ENCODE measurements around the gene TMEM259. TPM values are rescaled to one million over a fixed set of nuclear protein-coding genes. Genes with fewer than 3 reads are reported as not detected.

Gene TMEM259
- total and polyA plus RNA-seq, 2 of the 13 experiments (the other 11 are each of a cell fraction or from before 2014, with no cell fraction given): 64.7 to 164 TPM

DNA sequence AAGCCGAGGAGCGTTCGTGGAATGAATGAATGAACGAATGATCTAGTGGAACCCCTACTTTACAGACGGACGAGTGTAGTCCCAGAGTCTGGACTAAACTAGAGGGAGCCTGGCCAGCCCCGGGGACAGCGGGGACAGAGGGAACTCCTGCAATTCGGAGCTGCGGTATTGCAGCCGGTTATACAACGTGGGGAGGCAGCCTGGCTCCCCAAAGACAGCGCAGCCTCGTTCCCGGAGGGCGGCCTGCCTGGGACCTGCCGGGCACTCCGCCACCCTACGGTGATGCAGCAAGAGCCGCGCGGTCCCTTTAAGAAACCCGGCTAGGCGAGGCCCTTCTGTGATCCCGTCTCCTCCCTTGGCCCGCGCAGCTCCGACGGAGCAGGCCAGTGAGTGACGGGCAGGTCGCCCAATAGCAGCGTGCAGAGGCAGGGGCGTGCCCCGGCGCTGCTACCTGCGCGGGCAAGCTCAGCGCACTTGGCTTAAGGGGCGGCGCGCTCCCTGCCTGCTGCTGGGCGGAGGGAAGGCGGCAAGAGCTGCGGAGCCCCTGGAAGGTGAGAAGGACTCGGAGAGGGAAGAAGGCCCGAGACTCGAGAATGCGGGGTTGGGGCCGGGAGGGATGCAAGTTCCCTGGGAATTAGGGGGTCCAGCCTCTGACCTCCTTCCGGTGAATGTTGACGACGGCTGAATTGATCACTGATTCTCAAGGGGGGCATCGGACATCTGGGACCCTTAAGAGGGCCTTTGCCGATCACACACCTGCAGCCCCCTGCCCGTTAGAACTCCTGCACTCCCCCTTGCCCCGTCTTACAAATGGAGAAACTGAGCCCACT, 18.9 kb upstream of the TMEM259 start, which contains the start of gene ABCA7 (continued):
- TF ChIP-seq GABPA (IDR thresholded peaks at IDR 0.05; ENCODE audit: low read depth, low read length) (no peak; the same call in 1 of the 2 replicates), GABPA (CRISPR knock-in tag; IDR thresholded peaks at IDR 0.05; ENCODE audit: low read depth) (peak; percentile 58), ZNF572 (CRISPR knock-in tag; IDR thresholded peaks at IDR 0.05) (no peak), ONECUT2 (CRISPR knock-in tag; IDR thresholded peaks at IDR 0.05) (no peak), GTF3A (CRISPR knock-in tag; conservative IDR thresholded peaks at IDR 0.05) (no peak), ZBTB7B (CRISPR knock-in tag; IDR thresholded peaks at IDR 0.05) (no peak), SRY (CRISPR knock-in tag; IDR thresholded peaks at IDR 0.05) (no peak), ZNF34 (CRISPR knock-in tag; IDR thresholded peaks at IDR 0.05; ENCODE audit: borderline replicate concordance) (no peak), ZNF660 (CRISPR knock-in tag; IDR thresholded peaks at IDR 0.05; ENCODE audit: borderline replicate concordance, low read depth) (no peak), KAT2B (IDR thresholded peaks at IDR 0.05; ENCODE audit: borderline replicate concordance, low read depth, low read length) (no peak), REL (CRISPR knock-in tag; conservative IDR thresholded peaks at IDR 0.05) (0 out of 2 replicates have a peak, but pooled peaks have one; percentile 74), RFXANK (CRISPR knock-in tag; IDR thresholded peaks at IDR 0.05) (no peak), SOX5 (CRISPR knock-in tag; IDR thresholded peaks at IDR 0.05; ENCODE audit: borderline replicate concordance) (no peak), ZEB1 (IDR thresholded peaks at IDR 0.05; ENCODE audit: insufficient replicate concordance, low read depth) (peak; percentile 37), GATA4 (IDR thresholded peaks at IDR 0.05; ENCODE audit: borderline replicate concordance, low read depth) (no peak), NFE2L1 (CRISPR knock-in tag; IDR thresholded peaks at IDR 0.05; ENCODE audit: borderline replicate concordance) (no peak), ZNF703 (CRISPR knock-in tag; IDR thresholded peaks at IDR 0.05; ENCODE audit: borderline replicate concordance) (no peak), ZNF10 (CRISPR knock-in tag; IDR thresholded peaks at IDR 0.05; ENCODE audit: borderline replicate concordance, low read depth) (no peak), SRSF1 (optimal IDR thresholded peaks at IDR 0.05; ENCODE audit: low read depth, low read length) (no peak), POGZ (CRISPR knock-in tag; IDR thresholded peaks at IDR 0.05) (no peak), ZNF432 (CRISPR knock-in tag; IDR thresholded peaks at IDR 0.05; ENCODE audit: borderline replicate concordance) (no peak), MED1 (CRISPR knock-in tag; IDR thresholded peaks at IDR 0.05) (peak; percentile 27; the same call in 1 of the 2 replicates), FOXC1 (CRISPR knock-in tag; IDR thresholded peaks at IDR 0.05; ENCODE audit: borderline replicate concordance) (0 out of 2 replicates have a peak, but pooled peaks have one; percentile 70)
- TF ChIP-seq, protein P1, sequence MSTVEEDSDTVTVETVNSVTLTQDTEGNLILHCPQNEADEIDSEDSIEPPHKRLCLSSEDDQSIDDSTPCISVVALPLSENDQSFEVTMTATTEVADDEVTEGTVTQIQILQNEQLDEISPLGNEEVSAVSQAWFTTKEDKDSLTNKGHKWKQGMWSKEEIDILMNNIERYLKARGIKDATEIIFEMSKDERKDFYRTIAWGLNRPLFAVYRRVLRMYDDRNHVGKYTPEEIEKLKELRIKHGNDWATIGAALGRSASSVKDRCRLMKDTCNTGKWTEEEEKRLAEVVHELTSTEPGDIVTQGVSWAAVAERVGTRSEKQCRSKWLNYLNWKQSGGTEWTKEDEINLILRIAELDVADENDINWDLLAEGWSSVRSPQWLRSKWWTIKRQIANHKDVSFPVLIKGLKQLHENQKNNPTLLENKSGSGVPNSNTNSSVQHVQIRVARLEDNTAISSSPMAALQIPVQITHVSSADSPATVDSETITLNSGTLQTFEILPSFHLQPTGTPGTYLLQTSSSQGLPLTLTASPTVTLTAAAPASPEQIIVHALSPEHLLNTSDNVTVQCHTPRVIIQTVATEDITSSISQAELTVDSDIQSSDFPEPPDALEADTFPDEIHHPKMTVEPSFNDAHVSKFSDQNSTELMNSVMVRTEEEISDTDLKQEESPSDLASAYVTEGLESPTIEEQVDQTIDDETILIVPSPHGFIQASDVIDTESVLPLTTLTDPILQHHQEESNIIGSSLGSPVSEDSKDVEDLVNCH (CRISPR knock-in tag; IDR thresholded peaks at IDR 0.05): no peak
- TF ChIP-seq, protein P2, sequence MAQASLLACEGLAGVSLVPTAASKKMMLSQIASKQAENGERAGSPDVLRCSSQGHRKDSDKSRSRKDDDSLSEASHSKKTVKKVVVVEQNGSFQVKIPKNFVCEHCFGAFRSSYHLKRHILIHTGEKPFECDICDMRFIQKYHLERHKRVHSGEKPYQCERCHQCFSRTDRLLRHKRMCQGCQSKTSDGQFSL (CRISPR knock-in tag; IDR thresholded peaks at IDR 0.05): no peak
- TF ChIP-seq, protein P3, sequence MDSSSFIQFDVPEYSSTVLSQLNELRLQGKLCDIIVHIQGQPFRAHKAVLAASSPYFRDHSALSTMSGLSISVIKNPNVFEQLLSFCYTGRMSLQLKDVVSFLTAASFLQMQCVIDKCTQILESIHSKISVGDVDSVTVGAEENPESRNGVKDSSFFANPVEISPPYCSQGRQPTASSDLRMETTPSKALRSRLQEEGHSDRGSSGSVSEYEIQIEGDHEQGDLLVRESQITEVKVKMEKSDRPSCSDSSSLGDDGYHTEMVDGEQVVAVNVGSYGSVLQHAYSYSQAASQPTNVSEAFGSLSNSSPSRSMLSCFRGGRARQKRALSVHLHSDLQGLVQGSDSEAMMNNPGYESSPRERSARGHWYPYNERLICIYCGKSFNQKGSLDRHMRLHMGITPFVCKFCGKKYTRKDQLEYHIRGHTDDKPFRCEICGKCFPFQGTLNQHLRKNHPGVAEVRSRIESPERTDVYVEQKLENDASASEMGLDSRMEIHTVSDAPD (CRISPR knock-in tag; IDR thresholded peaks at IDR 0.05): no peak
- TF ChIP-seq, protein P4, sequence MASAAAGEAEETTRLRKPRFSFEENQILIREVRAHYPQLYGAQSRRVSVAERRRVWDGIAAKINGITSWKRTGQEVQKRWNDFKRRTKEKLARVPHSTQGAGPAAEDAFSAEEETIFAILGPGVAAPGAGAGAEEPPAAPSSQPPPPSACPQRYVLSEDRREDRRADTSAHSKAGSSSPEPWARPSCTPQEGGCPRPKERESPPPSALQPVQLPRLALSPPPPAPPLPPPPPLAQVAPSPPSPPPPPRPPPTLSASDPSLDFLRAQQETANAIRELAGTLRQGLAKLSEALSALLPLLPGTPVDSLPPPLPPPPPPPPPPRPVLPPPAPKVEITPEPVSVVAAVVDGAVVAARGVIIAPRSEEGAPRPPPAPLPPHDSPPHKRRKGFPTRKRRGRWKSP (CRISPR knock-in tag; IDR thresholded peaks at IDR 0.05): peak; percentile 71; the same call in 1 of the 2 replicates

All from HepG2 (cell line).